HG02610 (cell line): ENCODE results near the gene EDC4.
"Not testable (repeated sequence)": the region's sequence is repeated elsewhere in the genome, so short reads cannot be mapped to it uniquely, and the experiment has no call there.

ENCODE experiments used
- ATAC-seq: cut with Tn5 transposase; IDR thresholded peaks from one replicate; pipeline ENCODE4 v1.9.1; 2021; ENCODE audit warnings: mild to moderate bottlenecking, moderate library complexity; ENCODE audit not compliant: unreplicated experiment

EDC4 gene

GRCh38 chr16:67872631-67873434 is at the start of gene EDC4:
TSS of gene EDC4 (plus strand) at chr16:67873052. CDS start at chr16:67873262, 210 bp downstream.
- ATAC-seq, result peak; percentile 81

- ATAC-seq, result no peak
Measured at GRCh38 chr16:67825119-67825518, 47.7 kb upstream of the EDC4 start.

DNA sequence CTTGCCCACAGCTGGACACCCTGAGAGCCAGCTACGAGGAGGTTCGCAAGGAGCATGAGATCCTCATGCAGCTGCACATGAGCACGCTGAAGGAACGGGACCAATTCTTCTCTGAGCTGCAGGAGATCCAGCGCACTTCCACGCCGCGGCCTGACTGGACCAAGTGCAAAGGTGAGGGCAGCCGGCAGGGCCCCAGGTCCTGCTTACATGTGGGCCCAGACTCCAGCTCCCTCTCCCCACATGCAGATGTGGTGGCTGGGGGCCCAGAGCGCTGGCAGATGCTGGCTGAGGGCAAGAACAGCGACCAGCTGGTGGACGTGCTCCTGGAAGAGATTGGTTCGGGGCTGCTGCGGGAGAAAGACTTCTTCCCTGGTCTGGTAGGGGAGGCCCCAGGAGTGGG is 46.9 kb upstream of the EDC4 start:
- no peak for ATAC-seq

DNA sequence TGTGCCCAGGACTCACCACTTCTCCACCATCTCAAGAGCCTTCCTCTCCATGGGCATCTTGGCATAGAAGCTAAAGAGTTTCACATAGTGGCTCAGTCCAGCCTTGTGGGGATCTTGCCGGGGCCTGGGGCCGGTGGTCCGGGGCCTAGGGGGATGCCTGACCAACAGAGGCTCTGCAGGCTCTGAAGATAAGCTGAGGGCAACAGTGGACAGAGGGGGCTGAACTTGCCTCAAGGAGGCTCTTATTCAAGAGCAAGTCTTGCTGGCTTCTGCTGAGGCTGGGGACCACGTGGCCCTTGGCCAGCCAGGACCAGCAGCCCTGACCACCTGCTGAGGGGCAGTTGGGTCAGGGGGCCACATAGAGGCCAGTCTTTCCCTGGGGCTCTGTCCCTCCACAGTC is 44.2 kb upstream of the EDC4 start:
- ATAC-seq, result no peak

GRCh38 chr16:67833030-67833414 is 39.8 kb upstream of the EDC4 start:
- ATAC-seq, result peak; percentile 9

- ATAC-seq, result peak; percentile 95
Measured at GRCh38 chr16:67833415-67834241, 39.2 kb upstream of the EDC4 start.

DNA sequence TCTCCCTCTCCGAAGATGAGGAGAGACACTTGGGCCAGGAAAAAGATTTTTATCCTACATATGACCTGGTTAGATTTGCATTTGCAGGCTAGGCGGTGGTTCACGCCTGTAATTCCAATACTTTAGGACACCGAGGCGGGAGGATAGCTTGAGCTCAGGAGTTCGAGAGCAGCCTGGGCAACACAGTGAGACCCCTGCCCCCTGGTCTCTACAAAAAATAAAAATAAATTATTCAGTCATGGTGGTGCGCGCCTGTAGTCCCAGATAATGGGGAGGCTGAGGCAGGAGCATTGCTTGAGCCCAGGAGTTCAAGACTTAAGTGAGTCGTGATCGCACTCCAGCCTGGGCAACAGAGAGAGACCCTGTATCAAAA is 38.6 kb upstream of the EDC4 start:
- ATAC-seq, result no peak

DNA sequence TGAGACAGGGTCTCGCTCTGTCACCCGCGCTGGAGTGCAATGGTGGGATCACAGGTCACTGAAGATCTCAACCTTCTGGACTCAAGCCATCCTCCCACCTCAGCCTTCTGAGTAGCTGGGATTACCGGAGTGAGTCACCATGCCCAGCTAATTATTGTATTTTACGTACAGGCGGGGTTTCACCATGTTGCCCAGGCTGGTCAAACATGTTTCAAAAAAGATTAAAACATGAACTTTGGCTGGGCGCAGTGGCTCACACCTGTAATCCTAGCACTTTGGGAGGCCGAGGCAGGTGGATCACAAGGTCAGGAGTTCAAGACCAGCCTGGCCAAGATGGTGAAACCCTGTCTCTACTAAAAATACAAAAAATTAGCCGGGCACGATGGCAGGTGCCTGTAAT is 35.7 kb upstream of the EDC4 start:
- ATAC-seq, result not testable (repeated sequence)

GRCh38 chr16:67837811-67838210 is 35.0 kb upstream of the EDC4 start:
- ATAC-seq, result no peak

GRCh38 chr16:67841198-67841815 is 31.5 kb upstream of the EDC4 start:
- no peak for ATAC-seq

- peak; percentile 37 for ATAC-seq
Measured at GRCh38 chr16:67841816-67842508, 30.9 kb upstream of the EDC4 start, which contains the start of gene THAP11. TSS of gene THAP11 (plus strand) at chr16:67842320. CDS start at chr16:67842555, 235 bp downstream.

DNA sequence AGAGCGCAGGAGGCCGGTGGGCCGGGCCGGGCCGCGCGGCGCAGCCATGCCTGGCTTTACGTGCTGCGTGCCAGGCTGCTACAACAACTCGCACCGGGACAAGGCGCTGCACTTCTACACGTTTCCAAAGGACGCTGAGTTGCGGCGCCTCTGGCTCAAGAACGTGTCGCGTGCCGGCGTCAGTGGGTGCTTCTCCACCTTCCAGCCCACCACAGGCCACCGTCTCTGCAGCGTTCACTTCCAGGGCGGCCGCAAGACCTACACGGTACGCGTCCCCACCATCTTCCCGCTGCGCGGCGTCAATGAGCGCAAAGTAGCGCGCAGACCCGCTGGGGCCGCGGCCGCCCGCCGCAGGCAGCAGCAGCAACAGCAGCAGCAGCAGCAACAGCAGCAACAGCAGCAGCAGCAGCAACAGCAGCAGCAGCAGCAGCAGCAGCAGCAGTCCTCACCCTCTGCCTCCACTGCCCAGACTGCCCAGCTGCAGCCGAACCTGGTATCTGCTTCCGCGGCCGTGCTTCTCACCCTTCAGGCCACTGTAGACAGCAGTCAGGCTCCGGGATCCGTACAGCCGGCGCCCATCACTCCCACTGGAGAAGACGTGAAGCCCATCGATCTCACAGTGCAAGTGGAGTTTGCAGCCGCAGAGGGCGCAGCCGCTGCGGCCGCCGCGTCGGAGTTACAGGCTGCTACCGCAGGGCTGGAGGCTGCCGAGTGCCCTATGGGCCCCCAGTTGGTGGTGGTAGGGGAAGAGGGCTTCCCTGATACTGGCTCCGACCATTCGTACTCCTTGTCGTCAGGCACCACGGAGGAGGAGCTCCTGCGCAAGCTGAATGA is 30.1 kb upstream of the EDC4 start:
- ATAC-seq, result peak; percentile 4

- ATAC-seq, result no peak
Measured at GRCh38 chr16:67843343-67843765, 29.5 kb upstream of the EDC4 start.

GRCh38 chr16:67844497-67844896 is 28.4 kb upstream of the EDC4 start:
- ATAC-seq, result no peak

DNA sequence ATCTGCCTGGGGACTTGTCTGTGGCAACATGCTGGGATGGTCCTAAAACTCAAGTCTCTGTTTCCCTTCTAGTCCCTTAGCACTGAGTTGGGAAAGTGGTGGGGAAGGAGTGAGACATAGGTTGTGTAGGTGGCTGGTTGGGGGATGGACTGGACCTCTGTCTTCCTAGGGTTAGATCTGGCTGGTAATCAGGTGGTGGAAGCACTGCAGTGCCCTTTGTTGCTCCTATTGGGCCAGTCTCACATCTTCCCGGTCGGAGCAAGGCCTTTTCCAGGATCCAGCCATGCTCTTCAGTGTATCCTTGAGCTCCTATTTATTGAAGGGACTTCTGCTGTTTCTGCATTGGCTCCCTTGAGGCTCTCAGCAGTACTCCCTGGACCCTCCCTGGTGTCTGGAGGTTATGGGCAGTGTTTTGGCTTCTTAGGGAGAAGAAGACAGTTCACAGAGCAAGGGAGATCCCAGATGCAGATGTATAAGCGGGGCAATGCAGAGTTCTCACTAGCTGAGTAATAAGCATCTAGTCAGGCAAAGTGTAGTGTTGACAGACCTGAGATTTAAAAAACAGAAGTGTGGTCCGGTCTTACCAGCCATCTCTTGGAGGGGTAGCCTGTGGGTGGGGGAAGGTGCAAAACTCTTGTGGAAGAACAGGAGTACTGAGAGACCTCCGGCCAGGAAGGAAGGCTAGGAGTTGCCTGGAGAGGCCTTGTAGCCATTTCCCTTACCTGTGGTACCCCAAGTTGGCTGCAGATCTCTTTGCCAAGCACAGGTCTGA is 27.4 kb upstream of the EDC4 start:
- no peak for ATAC-seq

- no peak for ATAC-seq
Measured at GRCh38 chr16:67846063-67846319, 26.9 kb upstream of the EDC4 start.

DNA sequence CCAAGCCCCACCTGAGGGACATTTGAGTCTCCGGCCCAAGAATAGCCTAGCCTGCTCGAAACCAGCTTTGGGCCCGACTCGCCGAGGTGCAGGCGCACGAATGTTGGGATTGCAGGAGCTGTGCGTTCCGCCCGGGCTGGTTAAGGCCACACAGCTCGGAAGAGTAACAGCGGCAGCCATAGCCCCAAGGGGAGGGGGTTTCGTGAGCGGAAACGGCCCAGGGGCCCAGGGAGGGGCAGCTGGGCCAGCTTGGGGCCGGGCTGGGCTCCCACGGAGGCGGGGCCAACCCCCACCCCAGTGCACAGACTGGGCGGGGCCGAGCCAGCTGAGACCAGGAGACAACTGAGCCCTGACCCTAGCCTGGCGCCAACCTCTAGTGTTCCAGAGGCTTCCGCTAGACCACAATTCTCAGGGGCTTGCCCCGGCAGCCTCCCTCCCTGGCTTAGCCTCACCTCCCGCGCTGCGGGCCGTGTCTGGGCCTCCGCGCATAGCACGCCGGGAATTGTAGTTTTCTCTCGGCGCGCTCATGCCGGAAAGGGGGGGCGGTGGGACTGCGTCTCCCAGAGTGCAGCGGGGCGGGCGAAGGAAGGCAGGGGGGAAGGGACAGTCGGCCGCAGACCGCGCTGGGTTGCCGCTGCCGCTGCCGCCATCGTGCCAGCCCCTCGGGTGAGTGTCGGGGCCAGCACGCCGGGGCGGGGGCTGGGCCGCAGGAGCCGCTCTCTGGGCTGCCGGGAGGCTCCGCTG is 26.4 kb upstream of the EDC4 start, which contains the start of gene NUTF2:
Gene NUTF2, plus strand, starts transcription at position 614 of the 744 bp plus-strand sequence. CDS start 18,198 bp downstream, outside the sequence.
- ATAC-seq, result peak; percentile 58

GRCh38 chr16:67847064-67847861 is 25.6 kb upstream of the EDC4 start, which contains the start of gene CENPT:
TSS of gene CENPT (minus strand) at chr16:67847693. CDS start at chr16:67833859, 13,834 bp downstream.
- ATAC-seq, result peak; percentile 29
